GM19099 (cell line): ENCODE measurements around the gene FMNL2.

Experiments used
- POLR2A ChIP-seq: IDR thresholded peaks from 3 replicates; pipeline ENCODE4 v1.6.1; 2011; ENCODE audit warnings: low read depth; ENCODE audit not compliant: insufficient read length; ENCODE audit errors: extremely low read depth

The FMNL2 gene

GRCh38 chr2:152418688-152419087 lies 83.7 kb downstream of the FMNL2 start:
- no peak for TF ChIP-seq POLR2A

DNA sequence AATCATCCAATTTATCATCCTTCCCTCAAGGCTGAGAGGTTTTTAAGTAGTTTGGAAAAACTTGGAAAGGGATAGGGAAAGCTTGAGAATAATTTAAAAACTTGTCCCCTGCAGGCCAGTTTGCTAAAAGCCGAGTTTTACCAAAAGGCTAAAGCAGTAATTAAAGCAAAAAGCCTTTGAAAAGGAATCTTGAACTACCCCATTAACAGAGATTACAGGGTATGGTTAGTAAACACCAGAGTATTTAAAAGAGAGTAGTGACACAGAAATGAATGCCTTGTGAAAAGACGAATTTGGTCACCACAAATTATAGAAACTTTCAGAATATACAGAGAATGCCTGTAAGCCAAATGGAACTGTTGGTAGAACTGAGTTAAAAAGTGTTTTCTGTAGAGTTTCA lies 85.0 kb downstream of the FMNL2 start:
- TF ChIP-seq POLR2A = no peak

DNA sequence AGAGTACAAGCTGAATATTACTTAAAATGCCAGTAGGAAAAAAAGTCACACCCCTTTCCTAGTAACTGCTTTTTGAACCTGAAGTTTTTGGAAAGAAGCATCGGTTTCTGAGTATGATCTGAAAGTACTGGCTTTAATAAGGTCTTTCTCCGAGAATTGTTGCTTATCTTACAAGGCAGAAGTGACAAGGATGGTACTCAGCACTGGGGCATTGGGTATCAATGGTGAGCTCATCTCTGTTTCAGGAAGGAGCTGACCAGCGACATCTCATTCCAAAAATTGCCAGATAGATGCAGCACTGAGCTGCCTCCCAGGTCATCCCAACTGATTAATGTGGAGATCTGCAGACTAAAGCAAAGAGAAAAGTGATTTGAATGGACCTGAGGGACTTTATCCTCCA lies 85.4 kb downstream of the FMNL2 start:
- no peak for TF ChIP-seq POLR2A

DNA sequence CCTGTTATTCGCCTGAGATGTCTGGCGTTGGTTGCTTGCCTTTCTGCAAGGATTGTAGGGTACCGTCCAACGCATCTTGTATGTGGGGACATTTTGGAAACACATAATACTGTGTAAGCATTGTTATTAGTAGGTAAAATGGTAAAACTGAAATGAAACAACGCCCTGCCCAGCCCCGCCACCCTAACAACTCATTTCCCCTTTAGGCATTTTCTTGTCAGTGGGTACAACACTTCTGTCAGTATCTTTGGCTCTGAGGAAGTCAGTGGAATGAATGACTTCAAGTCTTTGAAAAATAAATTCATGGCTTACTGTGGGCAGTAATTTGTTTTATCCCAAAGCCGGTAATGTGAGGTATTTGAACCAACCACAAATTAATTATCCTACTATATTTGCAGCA lies 86.0 kb downstream of the FMNL2 start:
- no peak for TF ChIP-seq POLR2A

DNA sequence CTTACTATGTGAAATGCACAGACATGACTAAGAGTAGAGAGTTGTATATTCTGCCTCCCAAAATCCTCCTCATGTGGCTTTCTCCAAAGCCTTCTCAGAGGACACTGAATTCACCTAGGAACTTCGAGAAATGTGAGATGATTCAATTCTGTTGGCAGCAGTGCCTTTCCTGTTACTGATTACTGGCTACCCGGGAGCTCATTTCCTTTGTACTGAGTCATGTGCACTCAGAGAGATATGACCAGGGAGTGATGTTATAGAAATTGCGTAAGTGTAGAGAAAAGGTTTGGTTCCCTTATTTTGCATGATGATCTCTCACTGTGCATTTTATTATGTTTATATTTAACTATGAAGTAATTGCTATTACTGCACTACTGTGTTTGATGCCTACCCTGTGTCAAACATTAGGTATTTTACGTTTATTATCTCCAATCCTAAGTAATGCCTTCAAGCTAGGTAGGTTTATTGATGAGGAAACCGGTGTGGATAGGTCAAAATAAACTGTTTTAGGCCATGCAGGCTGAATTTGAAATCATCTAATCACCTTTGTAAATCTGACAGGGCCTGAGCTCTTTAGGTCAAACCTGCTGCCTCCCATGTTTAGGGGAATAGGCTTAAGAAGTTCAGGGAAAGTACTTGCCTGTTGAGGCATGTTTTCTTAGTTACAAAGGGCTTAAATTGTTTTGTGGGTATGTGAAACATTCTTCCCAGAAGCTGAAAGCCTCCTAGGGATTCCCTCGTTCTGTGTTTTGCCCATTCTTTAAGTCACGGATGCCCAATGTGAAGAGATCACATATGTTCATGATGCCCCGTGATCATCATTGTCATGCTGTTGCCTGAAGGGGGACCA lies 86.8 kb downstream of the FMNL2 start:
- TF ChIP-seq POLR2A = no peak

GRCh38 chr2:152423684-152424083 lies 88.7 kb downstream of the FMNL2 start:
- TF ChIP-seq POLR2A = no peak

- no peak for TF ChIP-seq POLR2A
Observed at GRCh38 chr2:152425765-152426727, 91.1 kb downstream of the FMNL2 start.

DNA sequence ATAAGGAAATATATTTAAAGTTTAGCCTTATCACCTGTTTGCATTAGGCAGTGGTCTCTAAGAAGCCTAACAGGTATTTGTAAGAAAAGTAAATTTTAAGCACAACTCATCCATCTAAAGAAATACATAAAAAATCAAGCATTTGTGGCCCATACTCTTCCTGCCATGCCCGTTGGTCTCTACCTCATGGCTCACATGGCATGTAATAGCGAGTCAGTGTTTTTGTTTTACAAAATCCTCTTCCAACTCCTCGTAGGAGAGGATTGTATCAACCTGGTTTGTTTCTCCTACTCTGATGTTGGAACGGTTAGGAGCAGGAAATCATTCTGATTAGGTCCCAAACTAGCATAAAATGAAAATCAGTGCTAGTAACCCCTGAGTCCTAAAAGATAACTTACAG lies 91.8 kb downstream of the FMNL2 start:
- no peak for TF ChIP-seq POLR2A

- no peak for TF ChIP-seq POLR2A
Observed at GRCh38 chr2:152427902-152428301, 92.9 kb downstream of the FMNL2 start.

- no peak for TF ChIP-seq POLR2A
Observed at GRCh38 chr2:152428800-152429582, 94.0 kb downstream of the FMNL2 start.

DNA sequence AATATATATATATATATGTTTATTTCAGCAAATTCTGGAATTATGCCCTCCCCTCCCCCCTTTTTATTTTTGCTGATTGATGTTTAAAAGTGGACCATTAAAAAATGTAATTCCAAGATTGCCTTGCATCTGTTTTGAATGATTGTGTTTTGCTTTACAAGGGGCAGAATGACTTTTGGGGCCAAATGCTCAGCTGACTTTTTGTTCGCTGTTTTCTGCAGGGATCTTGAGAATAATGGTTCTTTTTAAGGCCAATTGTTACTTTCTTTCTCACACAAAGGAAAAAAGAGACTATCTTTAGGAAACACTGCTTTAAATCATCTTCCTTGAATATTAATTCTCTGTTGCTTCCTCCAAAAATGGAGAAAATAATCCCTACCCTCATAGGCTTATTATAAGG lies 95.9 kb downstream of the FMNL2 start:
- no peak for TF ChIP-seq POLR2A

DNA sequence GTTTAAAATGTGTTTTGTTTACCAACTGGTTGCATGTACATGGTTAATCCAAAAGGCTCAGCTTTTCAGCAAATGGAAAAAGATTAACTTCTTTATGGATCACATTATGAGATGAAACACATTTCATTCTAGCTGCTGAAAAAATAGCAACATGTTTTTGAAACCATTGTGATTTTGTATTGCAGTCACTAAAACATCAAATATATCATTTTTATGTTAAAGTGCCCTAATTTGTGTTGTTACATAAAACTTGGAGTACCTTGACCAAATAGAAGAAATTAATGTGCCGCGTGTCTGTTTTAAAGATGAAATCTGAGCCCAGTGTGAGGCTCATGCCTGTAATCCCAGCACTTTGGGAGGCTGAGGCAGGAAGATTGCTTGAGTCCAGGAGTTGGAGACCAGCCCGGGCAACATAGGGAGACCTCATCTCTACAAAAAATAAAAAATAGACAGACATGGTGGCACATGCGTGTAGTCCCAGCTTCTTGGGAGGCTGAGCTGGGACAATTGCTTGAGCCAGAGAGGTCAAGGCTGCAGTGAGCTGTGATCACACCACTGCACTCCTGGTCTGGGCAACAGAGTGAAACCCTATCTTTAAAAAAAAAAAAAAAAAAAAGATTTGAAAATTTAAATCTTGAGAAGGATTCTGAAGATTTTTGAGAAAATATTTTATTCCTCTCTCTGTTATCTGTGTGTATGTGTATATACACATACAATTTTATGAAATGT lies 96.6 kb downstream of the FMNL2 start:
- TF ChIP-seq POLR2A = no peak

- no peak for TF ChIP-seq POLR2A
Observed at GRCh38 chr2:152432206-152432653, 97.3 kb downstream of the FMNL2 start.

- TF ChIP-seq POLR2A = no peak
Observed at GRCh38 chr2:152432765-152433164, 97.8 kb downstream of the FMNL2 start.

- no peak for TF ChIP-seq POLR2A
Observed at GRCh38 chr2:152433289-152433688, 98.3 kb downstream of the FMNL2 start.

DNA sequence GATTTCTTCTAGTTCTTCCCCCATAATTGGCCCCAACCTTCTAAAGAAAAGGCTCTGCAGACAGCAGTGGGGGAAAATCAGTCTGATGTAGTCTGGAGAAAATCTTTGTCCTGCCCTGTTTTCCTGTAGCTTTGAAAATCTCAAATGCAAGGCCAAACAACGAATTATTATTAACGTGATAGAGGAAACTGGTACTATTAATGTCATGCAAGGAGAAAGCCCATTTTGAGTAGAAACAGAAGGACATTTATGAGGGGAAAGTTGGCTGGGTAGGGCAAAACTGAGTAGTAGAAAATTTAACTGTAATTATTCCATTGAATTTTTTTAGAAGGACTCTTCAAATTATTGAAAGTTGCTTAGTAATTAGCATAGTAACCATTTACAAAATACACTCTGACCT lies 98.8 kb downstream of the FMNL2 start:
- TF ChIP-seq POLR2A = no peak
